Stimulated activated CD8-positive, alpha-beta memory T cell treated with anti-CD3 and anti-CD28 coated beads, Interleukin-4, amount 100 ng/mL, for 24 hours (primary cell): ENCODE results near the gene FBXO36.

ENCODE experiments used
- DNase-seq: peaks from one replicate; pipeline ENCODE4 v3.0.0-alpha.2; 2020; ENCODE audit warnings: low read depth

FBXO36 gene

DNA sequence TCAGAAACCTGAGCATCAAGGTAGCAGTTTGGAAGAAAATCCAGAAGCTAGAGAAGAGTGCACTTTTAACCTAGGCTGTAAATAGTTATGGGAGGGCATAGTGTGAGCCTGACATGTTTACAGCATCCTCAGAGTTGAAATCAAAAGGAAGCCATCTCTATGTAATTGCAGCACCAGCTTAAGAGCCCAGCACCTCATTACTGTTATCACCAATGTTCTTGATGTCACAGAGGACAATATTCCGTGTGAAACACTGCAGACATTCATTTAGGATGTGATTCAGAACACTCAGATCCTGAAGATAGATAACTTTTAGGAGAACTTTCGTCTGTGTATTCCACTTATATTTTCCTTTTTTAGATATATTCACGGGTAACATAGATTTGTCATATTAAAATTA lies 48.1 kb downstream of the FBXO36 start:
- DNase-seq: no peak

DNA sequence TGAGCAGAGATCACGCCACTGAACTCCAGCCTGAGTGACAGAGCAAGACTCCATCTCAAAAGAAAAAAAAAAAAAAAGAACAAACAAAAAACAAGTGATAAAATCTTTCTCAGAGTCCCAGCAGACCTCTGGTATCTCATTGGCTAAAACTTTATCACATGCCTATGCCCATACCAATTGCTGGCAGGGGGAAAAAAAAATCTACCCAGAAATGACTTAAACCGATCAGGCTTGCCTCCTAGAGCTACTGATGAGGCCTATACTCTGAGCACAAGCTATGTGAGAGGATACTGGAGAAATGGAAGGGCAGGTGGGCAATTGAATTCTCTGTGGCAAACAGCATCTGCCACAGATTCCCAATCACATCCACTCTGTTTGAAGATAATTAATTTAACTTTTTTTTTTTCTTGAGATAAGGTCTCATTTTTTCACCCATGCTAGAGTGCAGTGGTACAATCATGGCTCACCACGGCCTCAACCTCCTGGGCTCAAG lies 49.0 kb downstream of the FBXO36 start:
- no peak for DNase-seq

DNA sequence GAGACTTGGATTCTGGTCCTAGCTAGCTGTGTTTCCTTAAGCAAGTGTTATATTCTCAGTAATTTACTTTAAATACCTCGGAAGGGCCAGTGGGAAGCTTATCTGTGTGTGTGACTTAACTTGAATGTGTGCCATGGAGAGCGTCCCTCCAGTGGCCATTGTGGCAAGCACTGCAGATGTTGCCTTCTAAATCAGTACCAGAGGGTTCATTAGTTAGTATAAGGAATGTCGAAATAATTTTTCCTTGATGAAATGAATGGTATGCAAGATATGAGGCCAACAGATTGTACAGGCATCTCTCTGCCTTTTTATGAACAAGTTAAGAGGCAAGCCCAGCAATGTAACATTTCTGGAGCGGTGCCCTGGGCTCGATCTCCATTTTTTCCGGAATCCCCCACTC lies 52.0 kb downstream of the FBXO36 start:
- DNase-seq: no peak

DNA sequence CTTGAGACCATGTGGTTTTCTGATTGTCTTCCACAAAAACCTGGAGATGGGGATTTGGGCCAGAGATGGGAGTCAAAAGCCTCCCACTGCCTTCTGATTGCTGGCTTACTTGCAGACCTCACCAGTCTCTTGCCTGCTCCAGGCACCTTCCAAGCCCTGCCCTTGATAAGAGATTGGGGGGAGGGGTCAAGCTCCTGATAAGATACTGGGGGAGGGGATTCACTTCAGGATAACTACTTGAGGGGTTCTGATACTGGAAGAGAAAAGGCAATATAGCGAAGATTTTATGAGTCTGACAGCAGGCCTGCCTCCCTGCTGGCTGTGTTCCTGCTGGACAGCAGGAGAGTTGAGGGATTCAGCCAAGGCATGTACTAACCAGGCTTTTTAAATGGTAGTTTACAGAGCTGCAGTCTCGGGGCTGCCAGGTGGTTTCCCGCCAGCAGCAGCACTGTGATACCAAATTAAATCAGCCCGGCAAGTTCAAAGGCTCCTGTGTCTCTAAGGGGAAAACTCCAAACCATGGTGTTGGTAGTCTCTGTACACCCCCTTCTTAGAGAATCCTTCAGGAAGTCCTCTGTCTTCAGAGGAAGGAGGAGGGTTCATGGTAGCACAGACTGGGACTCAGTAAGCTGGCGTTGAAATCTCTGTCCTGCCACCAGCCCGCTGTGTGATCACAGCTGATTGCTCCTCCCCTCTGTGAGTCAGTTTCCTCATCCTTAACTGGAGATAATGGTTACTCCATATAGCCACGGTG lies 58.3 kb downstream of the FBXO36 start:
- no peak for DNase-seq

DNA sequence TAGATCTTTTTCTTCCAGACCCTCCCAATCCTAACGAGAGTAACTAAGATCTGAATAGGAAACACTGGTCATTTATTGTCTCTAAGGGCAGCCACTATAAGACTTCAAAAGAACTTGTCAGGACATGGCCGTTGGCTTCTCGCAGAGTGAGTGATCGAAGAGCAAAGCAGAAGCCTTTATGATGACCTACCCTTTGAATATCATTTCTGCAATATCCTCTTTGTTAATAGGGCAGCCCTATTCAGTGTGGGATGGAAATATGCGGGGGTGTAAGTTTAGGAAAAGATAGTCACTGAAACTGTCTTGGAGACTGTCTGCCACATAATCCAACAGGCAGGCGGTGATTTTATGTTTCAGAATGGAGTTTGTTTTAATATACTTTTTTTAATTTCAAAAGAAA lies 70.9 kb downstream of the FBXO36 start:
- no peak for DNase-seq

DNA sequence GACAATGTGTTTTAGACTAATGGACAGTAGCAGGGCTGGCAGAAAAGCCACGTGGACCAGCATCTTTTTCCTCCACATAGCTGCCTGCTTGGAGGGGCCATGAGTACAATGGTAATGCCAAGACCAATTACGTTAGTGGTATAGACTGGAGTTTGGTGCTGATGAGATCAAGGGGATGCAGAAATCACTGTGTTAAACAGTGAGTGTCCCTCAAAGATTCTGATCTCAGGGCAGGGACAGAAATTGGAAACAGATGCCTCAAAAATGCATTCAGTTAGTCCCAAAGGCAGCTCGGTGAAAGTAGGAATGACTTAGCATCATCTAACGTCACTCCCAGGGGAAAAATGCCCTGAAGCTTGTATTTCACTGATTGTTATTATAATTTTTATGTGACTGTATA lies 74.0 kb downstream of the FBXO36 start:
- no peak for DNase-seq

DNA sequence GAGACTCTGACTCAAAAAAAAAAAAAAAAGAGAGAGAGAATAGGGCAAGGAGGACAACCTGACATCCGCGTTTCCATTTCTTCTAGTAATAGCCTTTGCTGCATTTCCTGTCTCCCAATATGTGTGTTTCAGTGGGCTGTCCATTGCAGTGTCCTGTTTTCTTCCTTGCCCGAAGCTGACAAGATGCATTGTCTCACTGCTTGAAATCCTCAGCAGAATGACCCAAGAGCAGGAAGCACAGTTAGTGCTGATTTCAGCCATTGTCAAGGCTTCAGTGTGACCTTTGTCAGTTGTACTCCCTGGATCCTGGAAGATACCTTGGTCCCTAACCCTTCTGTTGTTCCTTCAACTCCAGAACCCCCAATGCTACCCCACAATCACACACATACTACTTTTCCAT lies 75.3 kb downstream of the FBXO36 start:
- DNase-seq: no peak

DNA sequence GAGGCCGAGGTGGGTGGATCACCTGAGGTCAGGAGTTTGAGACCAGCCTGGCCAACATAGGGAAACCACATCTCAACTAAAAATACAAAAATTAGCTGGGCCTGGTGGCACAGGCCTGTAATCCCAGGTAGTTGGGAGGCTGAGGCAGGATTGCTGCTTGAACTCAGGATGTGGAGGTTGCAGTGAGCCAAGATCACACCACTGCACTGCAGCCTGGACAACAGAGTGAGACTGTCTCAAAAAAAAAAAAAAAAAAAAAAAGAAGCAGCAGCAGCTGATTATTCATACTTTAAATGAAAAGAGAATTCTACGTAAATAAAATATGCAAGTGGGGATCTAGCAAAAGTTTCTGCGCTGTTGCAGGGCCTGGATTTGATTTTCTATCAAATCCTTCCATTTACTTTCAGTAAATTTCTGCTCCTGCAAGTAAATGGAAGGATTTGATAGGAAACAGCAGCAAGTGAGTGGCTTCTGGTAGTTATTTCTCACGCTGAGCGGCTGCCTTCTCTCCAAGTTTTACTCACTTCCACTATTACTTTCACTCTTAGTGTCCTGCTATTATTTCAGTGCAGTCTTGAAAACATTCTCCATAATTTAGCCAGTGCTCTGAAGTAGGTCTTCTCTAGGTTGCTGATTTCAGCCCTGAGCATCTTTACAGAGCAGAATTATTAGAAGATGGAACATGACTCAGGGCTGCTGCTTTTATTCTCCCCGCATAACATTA lies 78.0 kb downstream of the FBXO36 start:
- no peak for DNase-seq

DNA sequence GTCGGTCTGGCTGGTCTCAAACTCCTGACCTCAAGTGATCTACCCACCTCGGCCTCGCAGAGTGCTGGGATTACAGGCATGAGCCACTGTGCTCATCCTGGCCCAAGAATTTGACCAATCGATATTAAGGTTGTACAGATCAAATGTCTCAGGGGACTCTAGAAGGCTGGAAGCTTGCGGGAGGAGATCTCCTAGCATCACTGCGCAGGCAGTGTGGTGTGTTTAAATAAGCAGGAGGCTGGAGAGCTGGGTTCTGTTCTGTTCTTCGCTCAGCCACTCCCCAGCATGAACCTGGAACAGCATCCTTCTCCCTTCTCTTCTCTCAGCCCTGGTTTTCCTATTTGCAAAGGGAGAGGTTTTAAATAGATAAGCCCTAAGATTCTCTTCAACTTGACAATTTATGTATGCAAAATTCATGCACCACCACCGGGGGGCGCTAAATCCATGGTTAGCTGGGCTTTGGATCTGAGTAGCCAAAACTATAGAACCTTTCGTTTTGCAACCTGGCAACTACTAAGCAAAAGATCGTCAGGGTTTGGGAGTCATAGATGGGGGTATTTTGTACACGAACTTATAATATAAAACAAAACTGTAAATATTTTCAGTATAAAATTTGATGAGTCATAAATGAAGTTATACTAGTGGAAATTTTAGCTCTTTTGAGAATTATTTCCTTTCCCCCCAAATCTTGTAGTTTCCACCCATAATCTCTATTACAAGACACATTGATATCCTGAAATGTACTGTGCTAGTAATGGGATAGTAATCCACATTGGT lies 85.8 kb downstream of the FBXO36 start:
- peak; percentile 66 for DNase-seq

DNA sequence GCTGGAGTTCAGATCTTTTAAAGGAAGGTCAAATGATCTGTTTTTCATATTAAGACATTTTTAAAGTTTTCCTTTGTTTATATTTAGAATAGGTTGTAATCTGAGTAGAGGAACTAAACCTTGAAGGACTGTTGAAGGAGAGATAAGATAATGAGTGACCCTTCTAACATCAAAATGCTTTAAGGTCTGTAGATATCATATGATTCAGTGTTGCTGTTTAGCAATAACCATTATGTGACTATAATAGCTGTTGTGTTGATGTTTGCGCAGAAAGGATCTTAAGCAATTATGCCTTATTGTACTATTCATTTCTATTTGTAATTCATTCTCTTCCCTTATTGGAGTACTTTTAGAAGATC lies 86.4 kb downstream of the FBXO36 start:
- DNase-seq: no peak

DNA sequence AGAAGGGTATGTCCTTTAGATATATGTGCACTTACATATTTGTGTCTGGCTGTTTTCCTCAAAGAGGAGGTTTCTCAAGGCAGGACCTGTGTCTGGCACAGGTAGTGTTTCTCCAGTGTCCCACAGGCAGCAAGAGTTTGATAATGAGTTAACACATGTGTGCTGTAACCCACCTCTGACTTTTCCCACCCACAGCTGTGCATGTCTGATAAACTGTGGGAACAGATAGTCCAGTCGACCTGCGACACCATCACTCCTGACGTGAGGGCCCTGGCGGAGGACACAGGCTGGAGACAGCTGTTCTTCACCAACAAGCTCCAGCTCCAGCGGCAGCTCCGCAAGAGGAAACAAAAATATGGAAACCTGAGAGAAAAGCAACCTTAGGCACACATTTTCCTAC lies 88.2 kb downstream of the FBXO36 start:
- DNase-seq: no peak

DNA sequence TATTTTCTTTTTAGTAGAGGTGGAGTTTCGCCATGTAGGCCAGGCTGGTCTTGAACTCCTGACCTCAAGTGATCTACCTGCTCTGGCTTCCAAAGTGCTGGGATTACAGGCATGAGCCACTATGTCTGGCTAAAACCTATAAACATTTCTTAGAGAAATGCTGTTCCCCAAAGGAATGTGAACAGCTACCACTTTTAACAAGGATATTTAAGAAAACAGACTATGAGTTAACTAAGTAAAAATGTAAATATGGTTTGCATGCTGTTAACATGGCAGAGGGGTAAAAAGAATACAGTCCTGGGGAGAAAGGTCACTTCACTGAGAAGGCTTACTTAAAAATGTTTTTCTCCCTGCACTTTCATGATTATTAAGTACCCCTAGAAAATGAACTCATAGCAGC lies 89.3 kb downstream of the FBXO36 start:
- no peak for DNase-seq

DNA sequence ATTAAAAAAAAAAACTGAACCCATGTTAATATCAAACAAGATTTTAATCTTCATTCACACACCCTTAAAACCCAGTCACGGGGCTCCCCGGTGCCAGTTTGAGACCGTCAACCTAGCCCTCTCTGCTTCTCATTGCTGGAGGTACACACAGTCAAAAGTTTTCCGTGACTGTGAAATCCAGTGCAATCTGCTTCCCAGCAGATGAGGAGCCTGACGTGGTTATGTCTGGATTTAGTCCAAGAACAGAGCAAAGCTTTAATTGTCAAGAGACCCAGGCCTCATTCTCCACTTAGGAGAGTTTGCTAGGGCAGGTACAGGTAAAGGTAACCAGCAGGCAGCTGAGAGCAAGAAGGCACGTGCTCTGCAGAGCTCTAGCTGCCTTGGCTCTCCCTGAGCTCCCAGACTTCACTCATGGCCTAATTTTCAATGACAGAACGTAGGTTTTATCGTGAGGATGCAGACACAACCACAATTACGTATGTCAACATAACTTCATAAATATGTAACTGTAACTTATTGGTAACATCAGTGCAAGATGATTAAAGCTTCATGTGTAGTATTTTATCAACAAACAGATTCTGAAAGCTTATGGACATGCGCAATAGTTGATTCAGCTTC lies 90.1 kb downstream of the FBXO36 start:
- no peak for DNase-seq

DNA sequence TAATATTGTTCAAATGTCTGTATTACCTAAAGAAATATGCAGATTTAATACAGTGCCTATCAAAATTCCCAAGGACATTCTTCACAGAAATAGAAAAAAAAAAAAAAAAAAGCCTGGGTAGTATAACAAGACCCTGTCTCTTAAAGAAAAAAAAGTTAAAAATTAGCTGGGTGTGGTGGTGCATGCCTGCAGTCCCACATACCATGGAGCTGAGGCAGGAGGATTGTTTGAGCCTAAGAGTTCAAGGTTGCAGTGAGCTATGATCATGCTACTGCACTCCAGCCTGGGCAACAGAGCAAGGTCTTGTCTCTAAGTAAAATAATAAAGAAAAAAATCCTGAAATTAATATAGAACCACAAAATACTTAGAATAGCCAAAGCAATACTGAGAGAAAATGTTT lies 94.5 kb downstream of the FBXO36 start:
- DNase-seq: no peak

DNA sequence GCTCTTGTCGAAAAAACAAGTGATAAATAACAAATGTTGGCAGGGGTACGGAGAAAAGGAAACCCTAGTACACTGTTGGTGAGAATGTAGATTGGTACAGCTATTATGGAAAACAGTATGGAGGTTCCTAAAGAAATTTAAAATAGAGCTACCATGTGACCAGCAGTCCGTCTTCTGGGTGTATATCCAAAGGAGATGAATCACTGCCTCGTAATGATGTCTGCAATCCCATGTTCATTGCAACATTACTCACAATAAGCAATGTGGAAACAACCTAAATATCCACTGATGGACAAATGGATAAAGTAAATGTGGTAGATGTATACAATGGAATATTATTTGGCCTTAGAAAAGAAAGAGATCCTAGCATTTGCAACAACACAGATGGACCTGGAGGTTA lies 95.8 kb downstream of the FBXO36 start:
- no peak for DNase-seq

DNA sequence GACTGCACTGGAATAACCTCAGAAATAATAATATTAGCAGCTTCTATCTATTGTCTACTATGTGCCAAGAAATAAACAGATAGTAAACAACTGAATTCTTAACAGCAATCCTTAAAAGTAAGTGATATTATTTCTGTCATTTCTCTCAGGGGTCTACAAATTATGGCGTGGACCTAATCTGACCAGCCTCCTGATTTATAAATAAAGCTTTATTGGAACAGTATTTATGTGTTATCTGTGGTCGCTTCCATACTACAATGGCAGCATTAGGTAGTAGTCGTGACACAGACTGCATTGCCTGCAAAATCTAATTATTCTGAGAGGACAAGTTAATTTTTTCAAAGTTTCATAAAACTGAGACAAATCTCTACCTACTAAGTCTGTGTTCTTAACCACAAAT lies 97.4 kb downstream of the FBXO36 start:
- DNase-seq: no peak

DNA sequence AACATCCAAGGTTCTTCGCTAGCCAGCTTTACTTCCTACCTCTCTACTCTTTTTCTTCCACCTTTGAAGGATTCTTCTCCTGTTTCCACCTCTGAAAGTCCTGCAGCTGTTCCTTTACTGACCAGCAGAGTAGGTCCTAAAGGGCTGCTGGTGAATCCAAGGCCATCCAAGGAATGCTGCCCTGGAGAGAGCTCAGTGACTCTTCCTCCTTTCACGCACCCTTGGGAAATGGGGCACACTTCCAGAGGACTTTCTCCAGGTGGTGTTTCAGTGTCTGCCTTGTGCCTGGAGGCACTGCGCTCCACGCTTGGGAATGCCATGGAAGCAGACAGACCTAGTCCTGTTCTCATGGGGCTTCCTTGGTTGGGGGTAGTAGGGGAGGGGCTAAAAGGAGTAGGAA lies 101.0 kb downstream of the FBXO36 start:
- DNase-seq: no peak

DNA sequence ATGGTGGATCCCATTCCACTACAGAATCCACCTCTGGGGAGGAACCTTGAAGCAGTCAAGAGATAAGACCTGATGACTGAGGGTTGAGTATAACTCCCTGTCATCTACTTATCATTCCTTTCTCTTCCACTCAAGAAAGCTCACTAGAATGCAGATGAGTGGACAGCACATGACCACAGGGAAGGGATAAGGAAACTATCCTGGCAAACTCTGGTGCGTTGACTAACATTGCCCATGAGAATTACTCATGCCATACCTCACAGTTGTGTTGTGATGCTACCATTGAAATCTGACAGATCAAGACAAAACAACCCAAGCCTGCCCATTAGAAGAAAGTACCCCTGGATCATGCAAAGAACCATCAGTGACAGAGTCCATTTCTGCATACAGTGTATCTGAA lies 119.9 kb downstream of the FBXO36 start:
- DNase-seq: no peak

DNA sequence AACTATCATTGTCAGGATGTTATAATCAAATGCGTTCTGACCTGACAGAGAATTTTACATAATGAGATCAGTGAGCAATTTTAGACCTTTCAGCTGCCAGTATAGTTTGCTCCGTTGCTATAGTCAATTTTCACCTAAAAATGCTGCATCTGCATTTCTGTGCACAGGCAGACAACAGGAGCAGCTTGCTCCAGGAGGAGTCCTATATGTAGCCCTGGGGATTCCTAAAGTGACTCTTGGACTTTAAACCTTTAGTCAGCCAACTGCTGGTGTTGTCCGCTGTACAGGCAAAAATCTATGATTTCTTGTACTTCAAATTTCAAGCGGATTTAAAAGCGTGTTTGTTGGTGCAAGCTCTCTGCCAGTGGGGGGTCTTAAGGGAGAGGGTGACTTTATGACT lies 120.7 kb downstream of the FBXO36 start:
- DNase-seq: no peak

DNA sequence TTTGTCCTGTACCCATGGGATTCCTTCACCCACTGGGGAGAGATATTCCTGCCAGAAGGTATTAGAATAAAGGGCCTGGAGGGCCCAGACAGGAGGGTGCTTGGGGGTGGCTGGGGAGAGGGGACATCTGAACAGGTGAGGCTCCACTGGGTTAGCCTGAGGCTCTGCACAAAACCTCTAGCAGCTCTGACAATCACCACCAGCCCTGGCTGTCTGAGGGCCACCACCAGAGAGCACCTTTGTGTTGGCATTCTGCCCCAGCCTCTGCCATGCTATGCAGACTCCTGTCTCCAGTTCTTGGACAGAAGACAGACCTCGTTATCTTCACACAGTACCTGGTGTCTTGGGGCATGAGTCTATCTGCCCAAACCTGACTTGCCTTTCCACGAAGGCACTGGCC lies 121.2 kb downstream of the FBXO36 start:
- no peak for DNase-seq

DNA sequence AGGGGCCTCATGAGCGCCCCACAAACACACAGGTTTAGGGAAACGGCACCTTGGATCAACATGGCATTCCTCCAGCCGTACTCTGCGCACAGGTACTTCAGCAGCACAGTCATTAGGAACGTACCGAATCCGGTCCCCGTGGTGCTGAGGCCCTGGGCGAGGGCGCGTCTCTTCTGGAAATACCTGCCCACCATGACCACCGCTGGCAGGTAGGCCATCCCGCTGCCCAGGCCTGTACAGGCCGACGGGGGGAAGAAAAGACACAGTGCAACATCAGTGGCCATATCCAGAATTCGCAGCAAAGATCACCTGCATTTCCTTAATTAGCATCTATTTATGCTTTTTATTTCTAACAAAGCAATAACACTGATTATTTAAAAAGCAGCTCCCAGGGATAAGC lies 124.2 kb downstream of the FBXO36 start:
- DNase-seq: no peak

DNA sequence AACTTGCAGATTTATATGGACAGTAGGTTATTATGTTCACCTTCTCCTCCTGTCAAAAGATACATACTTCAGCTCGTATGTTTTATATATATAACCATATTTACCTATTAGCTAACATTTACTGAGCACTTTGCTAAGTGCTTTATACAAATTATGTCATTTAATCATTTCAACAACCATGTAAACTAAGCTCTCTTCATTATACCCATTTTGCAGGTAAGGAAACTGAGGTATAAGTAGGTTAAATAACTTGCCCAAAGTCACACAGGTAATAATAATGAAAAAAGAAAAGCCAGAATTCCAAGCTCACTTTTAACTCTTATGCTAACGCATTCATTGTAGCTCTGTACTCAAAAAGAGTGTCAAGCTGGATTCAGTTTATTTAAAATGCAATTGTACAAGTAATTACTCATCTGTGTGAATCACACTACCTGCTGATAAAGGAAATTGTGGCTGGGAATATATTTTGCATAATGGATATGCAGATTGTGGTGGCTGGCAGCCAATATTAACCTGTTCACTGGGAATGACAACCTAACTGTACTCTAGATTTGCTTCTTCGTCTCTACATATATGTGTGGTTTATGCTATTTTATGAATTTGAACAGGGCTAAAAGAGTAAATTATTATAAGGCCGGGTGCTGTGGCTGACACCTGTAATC lies 125.8 kb downstream of the FBXO36 start:
- no peak for DNase-seq
